Mesendoderm (in vitro differentiated cells): Measurements from ENCODE around the gene ZNFX1.

Experiments used
- DNase-seq: peaks from one replicate; pipeline ENCODE4 v3.0.0; 2013
- H2AK5ac ChIP-seq: 2 replicates; pipeline ENCODE4 v1.6.1; 2013; ENCODE audit warnings: low read length, inconsistent platforms
- H2BK120ac ChIP-seq: 2 replicates; pipeline ENCODE4 v1.6.1; 2013; ENCODE audit warnings: low read depth, mild to moderate bottlenecking, low read length, moderate library complexity, mixed read lengths
- H2BK15ac ChIP-seq: replicated peaks from 2 replicates; pipeline ENCODE4 v1.6.1; 2013; ENCODE audit warnings: low read depth, mild to moderate bottlenecking, moderate library complexity
- H2BK5ac ChIP-seq: 2 replicates; pipeline ENCODE4 v1.6.1; 2013; ENCODE audit warnings: low read length, inconsistent platforms
- H3K18ac ChIP-seq: 2 replicates; pipeline ENCODE4 v1.6.1; 2013; ENCODE audit warnings: mild to moderate bottlenecking, low read length, mixed read lengths
- H3K23ac ChIP-seq: one replicate; pipeline ENCODE4 v1.6.1; 2013; ENCODE audit warnings: low read length
- H3K27ac ChIP-seq: 2 replicates; pipeline ENCODE4 v1.5.1; 2013; ENCODE audit warnings: low read depth, mild to moderate bottlenecking, inconsistent platforms, low read length, moderate library complexity
- H3K27me3 ChIP-seq: 2 replicates; pipeline ENCODE4 v1.6.1; 2013; ENCODE audit warnings: low read length, control low read depth, mild to moderate bottlenecking, inconsistent platforms; ENCODE audit not compliant: insufficient read depth, poor library complexity
- H3K36me3 ChIP-seq: 2 replicates; pipeline ENCODE4 v1.6.1; 2013; ENCODE audit warnings: low read length, inconsistent platforms; ENCODE audit not compliant: control insufficient read depth, insufficient read depth
- H3K4ac ChIP-seq: one replicate; pipeline ENCODE4 v1.6.1; 2013; ENCODE audit warnings: low read depth, mild to moderate bottlenecking, low read length, moderate library complexity
- H3K4me1 ChIP-seq: 2 replicates; pipeline ENCODE4 v1.6.1; 2013; ENCODE audit warnings: low read depth, low read length, inconsistent platforms; ENCODE audit not compliant: control insufficient read depth
- H3K4me2 ChIP-seq: 2 replicates; pipeline ENCODE4 v1.6.1; 2013; ENCODE audit warnings: low read length
- H3K4me3 ChIP-seq: 2 replicates; pipeline ENCODE4 v1.5.1; 2013; ENCODE audit warnings: mild to moderate bottlenecking, low read length
- H3K56ac ChIP-seq: one replicate; pipeline ENCODE4 v1.6.1; 2013; ENCODE audit warnings: low read length
- H3K79me1 ChIP-seq: 2 replicates; pipeline ENCODE4 v1.6.1; 2013; ENCODE audit warnings: low read length, inconsistent platforms
- H3K79me2 ChIP-seq: 2 replicates; pipeline ENCODE4 v1.6.1; 2013; ENCODE audit warnings: mild to moderate bottlenecking, low read length; ENCODE audit not compliant: control insufficient read depth, insufficient read depth
- H3K9ac ChIP-seq: 2 replicates; pipeline ENCODE4 v1.6.1; 2013; ENCODE audit warnings: low read length, inconsistent platforms
- H4K5ac ChIP-seq: one replicate; pipeline ENCODE4 v1.6.1; 2013; ENCODE audit warnings: low read length
- H4K8ac ChIP-seq: one replicate; pipeline ENCODE4 v1.6.1; 2013; ENCODE audit warnings: low read depth, mild to moderate bottlenecking, control low read depth, low read length, moderate library complexity
- WGBS: extraction: QIAGEN DNeasy Blood & Tissue Kit; methylation state at CpG from one replicate; pipeline ENCODE4 v1.1.7; 2013; ENCODE audit warnings: low lambda C conversion rate, missing lambda C conversion rate; ENCODE audit not compliant: insufficient coverage; ENCODE audit errors: extremely low coverage; 5-methylcytosine and 5-hydroxymethylcytosine counted together

ZNFX1 gene

DNA sequence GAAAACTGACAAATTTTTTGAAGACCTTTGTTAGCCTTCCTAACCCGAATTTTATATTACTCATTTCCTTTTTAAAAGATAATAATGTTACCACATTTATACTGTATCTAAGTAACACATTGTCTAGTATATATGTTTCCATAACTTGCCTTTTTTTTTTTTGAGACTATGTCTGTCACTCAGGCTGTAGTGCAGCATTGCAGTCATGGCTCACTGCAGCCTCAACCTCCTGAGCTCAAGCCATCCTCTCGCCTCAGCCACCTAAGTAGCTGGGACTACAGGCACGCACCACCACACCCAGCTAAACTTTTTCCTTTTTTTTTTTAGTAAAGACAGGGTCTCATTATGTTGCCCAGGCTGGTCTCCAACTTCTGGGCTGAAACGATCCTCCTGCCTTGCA lies 18.6 kb downstream of the ZNFX1 start:
- H3K27ac ChIP-seq = no peak overlapping the region
- no peaks in the 10 kb centered on the region for H3K4me1 ChIP-seq
- H2BK5ac ChIP-seq = no peak overlapping the region
- H3K79me2 ChIP-seq = no peaks in the 10 kb centered on the region
- no peak overlapping the region for H3K4ac ChIP-seq
- H3K9ac ChIP-seq = no peak overlapping the region
- H3K18ac ChIP-seq = no peak overlapping the region
- H3K56ac ChIP-seq = no peak overlapping the region
- 100% methylated on average over 1 of the region's 4 CpGs for WGBS
- no peak overlapping the region for H2BK120ac ChIP-seq
- peaks cover 1% of the 10 kb centered on the region for H3K79me1 ChIP-seq
- H3K4me2 ChIP-seq = no peak overlapping the region
- no peak overlapping the region for H4K5ac ChIP-seq
- no peak overlapping the region for H3K4me3 ChIP-seq
- H4K8ac ChIP-seq = no peak overlapping the region
- H3K27me3 ChIP-seq = no peaks in the 10 kb centered on the region
- peaks cover 21% of the 10 kb centered on the region for H3K36me3 ChIP-seq
- H3K23ac ChIP-seq = no peak overlapping the region
- no peak overlapping the region for H2AK5ac ChIP-seq
- no peak overlapping the region for H2BK15ac ChIP-seq
- no peak for DNase-seq

DNA sequence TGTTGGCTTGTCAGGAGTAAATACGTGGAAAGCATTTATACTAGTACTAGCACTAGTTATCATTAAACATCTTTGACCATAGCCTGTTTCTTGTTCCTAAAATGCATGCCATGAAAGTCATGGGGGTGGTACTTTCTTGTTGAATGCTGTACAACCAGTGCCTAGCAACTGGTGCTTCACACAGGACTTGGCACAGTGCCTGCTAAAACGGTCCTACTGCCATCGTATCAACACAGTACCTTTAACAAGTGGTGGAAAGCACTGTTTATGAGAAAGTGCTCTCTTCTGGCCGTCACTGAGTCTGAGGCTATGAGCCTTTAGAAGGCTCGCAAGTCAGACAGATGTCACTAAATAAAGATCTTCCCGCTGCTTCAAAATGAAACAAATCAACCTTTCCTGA lies 21.6 kb downstream of the ZNFX1 start:
- no CpG with 5 or more reads among the region's 6 CpGs for WGBS
- Histone ChIP-seq H4K8ac (no peak overlapping the region), H3K4me3 (no peak overlapping the region), H2AK5ac (no peak overlapping the region), H3K23ac (no peak overlapping the region), H3K18ac (no peak overlapping the region), H2BK15ac (no peak overlapping the region), H2BK120ac (no peak overlapping the region), H3K27me3 (no peaks in the 10 kb centered on the region), H4K5ac (no peak overlapping the region), H3K4me2 (no peak overlapping the region), H2BK5ac (no peak overlapping the region), H3K9ac (no peak overlapping the region), H3K36me3 (peaks cover 18% of the 10 kb centered on the region), H3K79me2 (no peaks in the 10 kb centered on the region), H3K56ac (no peak overlapping the region), H3K4ac (no peak overlapping the region), H3K4me1 (no peaks in the 10 kb centered on the region), H3K79me1 (no peaks in the 10 kb centered on the region), H3K27ac (no peak overlapping the region)
- no peak for DNase-seq

DNA sequence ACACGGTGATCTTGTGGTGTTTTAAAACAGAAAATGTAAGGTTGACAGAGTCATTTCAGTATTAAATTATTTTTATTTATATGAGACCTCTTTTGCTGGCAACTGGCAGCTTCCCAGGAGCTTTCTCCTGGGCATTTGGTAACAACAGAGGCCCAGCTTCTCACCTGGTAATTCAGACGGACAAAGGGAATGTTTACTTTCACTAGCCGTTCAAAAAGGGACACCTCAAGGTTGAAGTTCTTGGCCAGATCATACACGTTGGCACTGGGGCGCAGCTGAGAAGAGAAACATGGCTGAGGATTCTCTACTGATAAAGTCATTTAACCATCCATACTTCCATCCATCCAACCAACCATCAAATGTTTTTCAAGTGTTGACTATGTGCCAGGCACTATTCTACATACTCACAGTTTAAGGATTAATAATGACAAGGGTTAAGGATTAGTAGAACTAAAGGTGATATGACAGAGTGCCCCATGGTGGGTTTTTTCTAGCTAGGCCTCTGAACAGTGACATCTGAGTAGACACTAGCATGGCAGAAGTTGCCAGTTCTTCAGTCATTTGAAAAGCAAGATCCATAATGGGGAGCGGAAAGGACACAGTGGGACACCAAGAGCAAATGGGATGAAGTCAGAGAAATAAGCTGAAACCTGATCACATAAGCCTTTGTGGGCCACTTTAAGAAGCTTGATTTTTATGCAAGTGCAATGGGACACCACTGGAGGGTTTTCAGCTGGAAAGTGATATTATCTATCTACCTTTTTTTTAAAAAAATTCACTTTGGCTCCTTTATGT lies 25.1 kb downstream of the ZNFX1 start:
- Histone ChIP-seq H2BK5ac (no peak overlapping the region), H3K36me3 (peaks cover 23% of the 10 kb centered on the region)
- no CpG with 5 or more reads among the region's 6 CpGs for WGBS

DNA sequence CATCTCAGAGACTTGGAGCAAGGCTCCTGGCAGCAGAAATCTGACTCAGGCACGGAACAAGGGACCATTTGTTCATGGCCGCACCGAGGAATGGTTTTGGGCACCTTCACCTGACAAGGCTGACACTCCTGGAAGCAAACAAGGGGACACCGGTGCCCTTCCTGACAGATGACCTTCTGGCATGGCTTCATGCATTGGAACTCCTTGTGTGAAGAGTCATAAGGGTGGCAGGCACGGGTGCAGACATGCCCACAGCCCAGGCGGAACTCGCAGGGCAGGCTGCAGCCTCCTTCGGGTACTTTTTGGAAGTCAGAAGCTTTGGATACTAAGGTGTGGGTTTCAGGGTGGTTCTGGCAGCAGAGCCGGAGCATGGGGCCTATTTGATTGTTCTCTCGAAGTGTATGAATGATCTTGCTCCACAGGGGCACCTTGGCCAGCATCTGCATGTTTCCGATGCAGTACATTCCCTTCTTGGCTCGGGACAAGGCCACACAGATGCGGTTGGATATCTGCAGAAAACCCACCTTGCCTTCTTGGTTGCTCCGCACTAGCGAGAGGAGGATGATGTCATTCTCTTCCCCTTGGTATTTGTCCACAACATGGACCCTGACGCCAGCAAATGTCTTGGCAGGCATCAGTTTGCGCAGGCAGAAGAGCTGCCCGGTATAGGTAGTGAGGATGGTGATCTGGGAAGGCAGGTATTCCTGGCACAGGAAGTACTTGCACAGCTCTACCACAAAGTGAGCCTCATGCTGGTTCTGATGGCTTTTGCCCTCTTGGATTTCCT lies 28.8 kb downstream of the ZNFX1 start:
- H3K4me2 ChIP-seq = no peak overlapping the region
- no peak overlapping the region for H2BK15ac ChIP-seq
- H4K5ac ChIP-seq = no peak overlapping the region
- H3K27ac ChIP-seq = no peak overlapping the region
- no peaks in the 10 kb centered on the region for H3K4me1 ChIP-seq
- H4K8ac ChIP-seq = no peak overlapping the region
- H3K79me1 ChIP-seq = no peaks in the 10 kb centered on the region
- WGBS = no CpG with 5 or more reads among the region's 18 CpGs
- H3K9ac ChIP-seq = no peak overlapping the region
- H2AK5ac ChIP-seq = no peak overlapping the region
- H3K23ac ChIP-seq = no peak overlapping the region
- no peak overlapping the region for H3K4me3 ChIP-seq
- H2BK120ac ChIP-seq = no peak overlapping the region
- no peaks in the 10 kb centered on the region for H3K27me3 ChIP-seq
- H3K4ac ChIP-seq = no peak overlapping the region
- H3K36me3 ChIP-seq = peaks cover 14% of the 10 kb centered on the region
- no peak overlapping the region for H2BK5ac ChIP-seq
- no peak overlapping the region for H3K56ac ChIP-seq
- H3K79me2 ChIP-seq = no peaks in the 10 kb centered on the region
- no peak for DNase-seq
- H3K18ac ChIP-seq = no peak overlapping the region

More for the DNA sequence above, 25.1 kb downstream of the ZNFX1 start:
- H3K23ac ChIP-seq = no peak overlapping the region
- no peak overlapping the region for H4K8ac ChIP-seq
- no peak overlapping the region for H3K4ac ChIP-seq
- no peak overlapping the region for H2BK15ac ChIP-seq
- no peak overlapping the region for H3K56ac ChIP-seq
- H3K27ac ChIP-seq = no peak overlapping the region
- H3K18ac ChIP-seq = no peak overlapping the region
- H3K27me3 ChIP-seq = no peaks in the 10 kb centered on the region
- DNase-seq = no peak
- no peaks in the 10 kb centered on the region for H3K79me2 ChIP-seq
- H3K4me2 ChIP-seq = no peak overlapping the region
- no peak overlapping the region for H2AK5ac ChIP-seq
- no peaks in the 10 kb centered on the region for H3K79me1 ChIP-seq
- H3K9ac ChIP-seq = no peak overlapping the region
- H3K4me3 ChIP-seq = no peak overlapping the region
- no peak overlapping the region for H2BK120ac ChIP-seq
- no peak overlapping the region for H4K5ac ChIP-seq
- H3K4me1 ChIP-seq = no peaks in the 10 kb centered on the region

DNA sequence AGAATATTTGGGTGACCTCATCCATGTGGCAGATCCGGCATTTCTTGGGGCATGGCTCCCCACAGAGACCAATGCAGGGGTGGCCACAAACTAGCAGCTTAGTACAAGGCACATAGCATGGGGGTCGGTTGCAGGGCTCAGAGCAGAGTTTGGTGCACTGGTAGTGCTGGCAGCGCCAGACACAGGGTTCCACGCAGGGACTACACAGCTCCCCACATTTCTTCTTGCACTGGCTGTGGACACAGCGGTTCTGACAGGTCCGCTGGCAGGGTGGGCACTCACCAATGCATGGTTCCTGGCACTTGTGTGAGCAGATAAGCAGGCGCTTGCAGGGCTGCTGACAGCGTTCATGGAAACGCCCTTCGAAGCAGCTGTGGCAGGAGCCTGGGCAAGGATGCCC lies 29.6 kb downstream of the ZNFX1 start:
- no peak overlapping the region for H4K8ac ChIP-seq
- no peak overlapping the region for H2AK5ac ChIP-seq
- H3K56ac ChIP-seq = no peak overlapping the region
- H3K4me1 ChIP-seq = no peaks in the 10 kb centered on the region
- WGBS = no CpG with 5 or more reads among the region's 10 CpGs
- H4K5ac ChIP-seq = no peak overlapping the region
- H2BK120ac ChIP-seq = no peak overlapping the region
- no peak overlapping the region for H2BK15ac ChIP-seq
- H3K9ac ChIP-seq = no peak overlapping the region
- no peak overlapping the region for H3K4ac ChIP-seq
- H2BK5ac ChIP-seq = no peak overlapping the region
- no peaks in the 10 kb centered on the region for H3K27me3 ChIP-seq
- no peaks in the 10 kb centered on the region for H3K79me2 ChIP-seq
- no peak for DNase-seq
- peaks cover 14% of the 10 kb centered on the region for H3K36me3 ChIP-seq
- H3K27ac ChIP-seq = no peak overlapping the region
- H3K79me1 ChIP-seq = no peaks in the 10 kb centered on the region
- no peak overlapping the region for H3K4me3 ChIP-seq
- no peak overlapping the region for H3K23ac ChIP-seq
- H3K18ac ChIP-seq = no peak overlapping the region
- H3K4me2 ChIP-seq = no peak overlapping the region
